HepG2 (cell line): ENCODE results near the gene ELFN1. TPM values are rescaled to one million over a fixed set of nuclear protein-coding genes. Genes with fewer than 3 reads are reported as not detected.

Source experiments
- MBNL3 ChIP-seq: fragments of 250-450 bp; sonication (Bioruptor Pico); conservative IDR thresholded peaks from 2 replicates; pipeline ENCODE4 v1.8.0; 2022; ENCODE audit warnings: mild to moderate bottlenecking, inconsistent platforms
- NFYC ChIP-seq: IDR thresholded peaks from 2 replicates; pipeline ENCODE4 v1.6.1; 2016; ENCODE audit warnings: missing genetic modification reagents, missing compliant biosample characterization
- SETDB1 ChIP-seq: sonication (generic); formaldehyde crosslinking; IDR thresholded peaks from 2 replicates; pipeline ENCODE4 v1.5.1; 2020; ENCODE audit warnings: missing genetic modification reagents, mild to moderate bottlenecking, borderline replicate concordance
- TBL1XR1 ChIP-seq: fragments of 150-350 bp; IDR thresholded peaks from 2 replicates; pipeline ENCODE4 v1.6.1; 2014; ENCODE audit warnings: borderline replicate concordance, low read length; ENCODE audit not compliant: partially characterized antibody
- ZKSCAN8 ChIP-seq: IDR thresholded peaks from 2 replicates; pipeline ENCODE4 v1.6.1; 2016; ENCODE audit warnings: borderline replicate concordance, missing genetic modification reagents, missing compliant biosample characterization
- ZNF17 ChIP-seq: sonication (generic); formaldehyde crosslinking; IDR thresholded peaks from 2 replicates; pipeline ENCODE4 v1.5.0; 2020; ENCODE audit warnings: mild to moderate bottlenecking, missing genetic modification reagents
- ZNF33A ChIP-seq: sonication (generic); formaldehyde crosslinking; IDR thresholded peaks from 2 replicates; pipeline ENCODE4 v1.5.1; 2020; ENCODE audit warnings: missing genetic modification reagents, mild to moderate bottlenecking, moderate library complexity, borderline replicate concordance
- ZNF788 ChIP-seq: sonication (generic); formaldehyde crosslinking; IDR thresholded peaks from 2 replicates; pipeline ENCODE4 v1.5.0; 2020; ENCODE audit warnings: mild to moderate bottlenecking, missing genetic modification reagents, borderline replicate concordance
- ZSCAN12 ChIP-seq: sonication (generic); formaldehyde crosslinking; IDR thresholded peaks from 2 replicates; pipeline ENCODE4 v1.9.0; 2021; ENCODE audit warnings: mild to moderate bottlenecking, missing genetic modification reagents
- ZSCAN9 ChIP-seq: IDR thresholded peaks from 2 replicates; pipeline ENCODE4 v1.6.1; 2016; ENCODE audit warnings: borderline replicate concordance
- polyA plus RNA-seq, 8 experiments: library from polyadenylated mRNA; depleted of rRNA in 3 of 8; stranded (reverse) in 7 of 8; unstranded in 1 of 8; fragments of >200 nt; fragmentation: Illumina TruSeq in 4 of 8; extraction: Trizol in 4 of 8; gene quantifications; 2 replicates each; pipeline versions ENCODE4 v1.2.1 to v1.2.3, GENCODE V29; 2011 to 2016; ENCODE audit warnings: low read depth in 4 of 8, missing spikeins in 1 of 8, mixed read lengths in 1 of 8; ENCODE audit not compliant: insufficient read depth in 1 of 8
- total RNA-seq, 5 experiments: library from RNA; depleted of rRNA; stranded (reverse); fragments of >200 nt; fragmentation: Illumina TruSeq; extraction: Trizol; gene quantifications; 2 replicates each; pipeline ENCODE4 v1.2.3, GENCODE V29; 2016; ENCODE audit warnings: low read depth in 1 of 5
- TF ChIP-seq, protein P1 (sequence below): sonication (generic); formaldehyde crosslinking; IDR thresholded peaks from 2 replicates; pipeline ENCODE4 v1.5.1; 2020; ENCODE audit warnings: mild to moderate bottlenecking, missing genetic modification reagents, moderate library complexity
- TF ChIP-seq, protein P2 (sequence below): IDR thresholded peaks from 2 replicates; pipeline ENCODE4 v1.6.1; 2016; ENCODE audit warnings: mild to moderate bottlenecking
- TF ChIP-seq, protein P3 (sequence below): sonication (generic); formaldehyde crosslinking; IDR thresholded peaks from 2 replicates; pipeline ENCODE4 v1.5.1; 2020; ENCODE audit warnings: mild to moderate bottlenecking, moderate library complexity, missing genetic modification reagents

ELFN1 gene
- total and polyA plus RNA-seq, 2 of the 13 experiments (the other 11 are each of a cell fraction or from before 2014, with no cell fraction given), result 0.13 to 0.18 TPM

DNA sequence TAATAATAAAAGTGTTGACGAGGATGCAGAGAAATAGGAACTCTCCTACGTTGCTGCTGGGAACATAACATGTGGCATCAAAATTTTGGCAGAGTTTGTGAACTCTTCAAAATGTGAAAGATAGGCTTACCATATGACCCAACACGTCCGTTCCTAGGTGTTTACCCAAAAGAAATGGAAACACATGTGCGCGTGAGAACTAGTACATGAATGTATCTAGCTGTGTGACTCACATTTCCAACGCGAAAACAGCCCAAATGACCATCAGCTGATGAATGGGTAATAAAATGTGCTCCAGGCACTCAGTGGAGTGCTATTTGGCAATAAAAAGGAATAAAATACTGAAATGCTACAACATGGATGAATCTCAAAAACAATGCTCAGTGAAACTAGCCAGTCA is 10.4 kb upstream of the ELFN1 start (continued):
- TF ChIP-seq, protein P1, sequence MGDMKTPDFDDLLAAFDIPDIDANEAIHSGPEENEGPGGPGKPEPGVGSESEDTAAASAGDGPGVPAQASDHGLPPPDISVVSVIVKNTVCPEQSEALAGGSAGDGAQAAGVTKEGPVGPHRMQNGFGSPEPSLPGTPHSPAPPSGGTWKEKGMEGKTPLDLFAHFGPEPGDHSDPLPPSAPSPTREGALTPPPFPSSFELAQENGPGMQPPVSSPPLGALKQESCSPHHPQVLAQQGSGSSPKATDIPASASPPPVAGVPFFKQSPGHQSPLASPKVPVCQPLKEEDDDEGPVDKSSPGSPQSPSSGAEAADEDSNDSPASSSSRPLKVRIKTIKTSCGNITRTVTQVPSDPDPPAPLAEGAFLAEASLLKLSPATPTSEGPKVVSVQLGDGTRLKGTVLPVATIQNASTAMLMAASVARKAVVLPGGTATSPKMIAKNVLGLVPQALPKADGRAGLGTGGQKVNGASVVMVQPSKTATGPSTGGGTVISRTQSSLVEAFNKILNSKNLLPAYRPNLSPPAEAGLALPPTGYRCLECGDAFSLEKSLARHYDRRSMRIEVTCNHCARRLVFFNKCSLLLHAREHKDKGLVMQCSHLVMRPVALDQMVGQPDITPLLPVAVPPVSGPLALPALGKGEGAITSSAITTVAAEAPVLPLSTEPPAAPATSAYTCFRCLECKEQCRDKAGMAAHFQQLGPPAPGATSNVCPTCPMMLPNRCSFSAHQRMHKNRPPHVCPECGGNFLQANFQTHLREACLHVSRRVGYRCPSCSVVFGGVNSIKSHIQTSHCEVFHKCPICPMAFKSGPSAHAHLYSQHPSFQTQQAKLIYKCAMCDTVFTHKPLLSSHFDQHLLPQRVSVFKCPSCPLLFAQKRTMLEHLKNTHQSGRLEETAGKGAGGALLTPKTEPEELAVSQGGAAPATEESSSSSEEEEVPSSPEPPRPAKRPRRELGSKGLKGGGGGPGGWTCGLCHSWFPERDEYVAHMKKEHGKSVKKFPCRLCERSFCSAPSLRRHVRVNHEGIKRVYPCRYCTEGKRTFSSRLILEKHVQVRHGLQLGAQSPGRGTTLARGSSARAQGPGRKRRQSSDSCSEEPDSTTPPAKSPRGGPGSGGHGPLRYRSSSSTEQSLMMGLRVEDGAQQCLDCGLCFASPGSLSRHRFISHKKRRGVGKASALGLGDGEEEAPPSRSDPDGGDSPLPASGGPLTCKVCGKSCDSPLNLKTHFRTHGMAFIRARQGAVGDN (CRISPR knock-in tag), result no peak
- no peak for TF ChIP-seq ZNF17 (CRISPR knock-in tag)
- no peak for TF ChIP-seq MBNL3 (CRISPR knock-in tag)
- no peak for TF ChIP-seq ZNF788 (CRISPR knock-in tag)
- no peak for TF ChIP-seq NFYC
- no peak for TF ChIP-seq ZKSCAN8 (CRISPR knock-in tag)
- no peak for TF ChIP-seq ZNF33A (CRISPR knock-in tag)
- no peak for TF ChIP-seq ZSCAN9
- TF ChIP-seq, protein P2, sequence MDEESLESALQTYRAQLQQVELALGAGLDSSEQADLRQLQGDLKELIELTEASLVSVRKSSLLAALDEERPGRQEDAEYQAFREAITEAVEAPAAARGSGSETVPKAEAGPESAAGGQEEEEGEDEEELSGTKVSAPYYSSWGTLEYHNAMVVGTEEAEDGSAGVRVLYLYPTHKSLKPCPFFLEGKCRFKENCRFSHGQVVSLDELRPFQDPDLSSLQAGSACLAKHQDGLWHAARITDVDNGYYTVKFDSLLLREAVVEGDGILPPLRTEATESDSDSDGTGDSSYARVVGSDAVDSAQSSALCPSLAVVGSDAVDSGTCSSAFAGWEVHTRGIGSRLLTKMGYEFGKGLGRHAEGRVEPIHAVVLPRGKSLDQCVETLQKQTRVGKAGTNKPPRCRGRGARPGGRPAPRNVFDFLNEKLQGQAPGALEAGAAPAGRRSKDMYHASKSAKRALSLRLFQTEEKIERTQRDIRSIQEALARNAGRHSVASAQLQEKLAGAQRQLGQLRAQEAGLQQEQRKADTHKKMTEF (CRISPR knock-in tag), result no peak
- no peak for TF ChIP-seq ZSCAN12 (CRISPR knock-in tag)
- TF ChIP-seq, protein P3, sequence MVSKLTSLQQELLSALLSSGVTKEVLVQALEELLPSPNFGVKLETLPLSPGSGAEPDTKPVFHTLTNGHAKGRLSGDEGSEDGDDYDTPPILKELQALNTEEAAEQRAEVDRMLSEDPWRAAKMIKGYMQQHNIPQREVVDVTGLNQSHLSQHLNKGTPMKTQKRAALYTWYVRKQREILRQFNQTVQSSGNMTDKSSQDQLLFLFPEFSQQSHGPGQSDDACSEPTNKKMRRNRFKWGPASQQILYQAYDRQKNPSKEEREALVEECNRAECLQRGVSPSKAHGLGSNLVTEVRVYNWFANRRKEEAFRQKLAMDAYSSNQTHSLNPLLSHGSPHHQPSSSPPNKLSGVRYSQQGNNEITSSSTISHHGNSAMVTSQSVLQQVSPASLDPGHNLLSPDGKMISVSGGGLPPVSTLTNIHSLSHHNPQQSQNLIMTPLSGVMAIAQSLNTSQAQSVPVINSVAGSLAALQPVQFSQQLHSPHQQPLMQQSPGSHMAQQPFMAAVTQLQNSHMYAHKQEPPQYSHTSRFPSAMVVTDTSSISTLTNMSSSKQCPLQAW (CRISPR knock-in tag), result no peak
- no peak for TF ChIP-seq SETDB1 (CRISPR knock-in tag)
- TF ChIP-seq TBL1XR1, result no peak
